Natural killer cell (primary cell): ENCODE data around the gene KAZN. TPM values are rescaled to one million over a fixed set of nuclear protein-coding genes. Genes with fewer than 3 reads are reported as not detected.

Experiments used
- ATAC-seq, 3 donors: fragments of 150-1000 bp in 2 of 3; fragments of 200-7000 bp in 1 of 3; cut with Tn5 transposase; 1 replicate in 1 of 3; 2 replicates in 2 of 3; pipeline ENCODE4 v1.10.0; 2021; ENCODE audit warnings: mild to moderate bottlenecking in 2 of 3, moderate library complexity in 2 of 3
- DNase-seq, 2 donors: peaks; one replicate each; pipeline versions ENCODE4 v3.0.0 to v3.0.0-alpha.2; 2013 to 2021; ENCODE audit warnings: mixed read lengths in 1 of 2
- H3K27ac ChIP-seq: one replicate; pipeline ENCODE4 v1.5.1; 2013; ENCODE audit warnings: mild to moderate bottlenecking, low read length
- H3K27me3 ChIP-seq: one replicate; pipeline ENCODE4 v1.6.1; 2013; ENCODE audit warnings: low read length; ENCODE audit not compliant: control insufficient read depth, insufficient read depth
- H3K36me3 ChIP-seq: one replicate; pipeline ENCODE4 v1.6.1; 2013; ENCODE audit warnings: low read length; ENCODE audit not compliant: control insufficient read depth, insufficient read depth
- H3K4me1 ChIP-seq: one replicate; pipeline ENCODE4 v1.6.1; 2013; ENCODE audit warnings: low read length; ENCODE audit not compliant: control insufficient read depth, insufficient read depth
- H3K4me3 ChIP-seq: one replicate; pipeline ENCODE4 v1.5.1; 2013; ENCODE audit warnings: low read length
- H3K9me3 ChIP-seq: one replicate; pipeline ENCODE4 v1.6.1; 2013; ENCODE audit warnings: low read length; ENCODE audit not compliant: control insufficient read depth, insufficient read depth
- H3K27ac Mint-ChIP-seq, 2 donors: one replicate each; pipeline ENCODE4 v1.8.0; 2022; ENCODE audit warnings: mild to moderate bottlenecking in 2 of 2, mixed read lengths in 2 of 2, moderate library complexity in 1 of 2
- H3K27me3 Mint-ChIP-seq, 2 donors: one replicate each; pipeline ENCODE4 v1.8.0; 2022; ENCODE audit warnings: low read depth in 2 of 2, mixed read lengths in 2 of 2
- H3K36me3 Mint-ChIP-seq: one replicate; pipeline ENCODE4 v1.8.0; 2022; ENCODE audit warnings: mixed read lengths
- H3K4me1 Mint-ChIP-seq, 2 donors: one replicate each; pipeline ENCODE4 v1.8.0; 2022; ENCODE audit warnings: mixed read lengths in 2 of 2
- H3K4me3 Mint-ChIP-seq: one replicate; pipeline ENCODE4 v1.8.0; 2022; ENCODE audit warnings: mild to moderate bottlenecking, moderate library complexity, mixed read lengths
- H3K9me3 Mint-ChIP-seq, 2 donors: one replicate each; pipeline ENCODE4 v1.8.0; 2022; ENCODE audit warnings: mixed read lengths in 2 of 2
- CTCF ChIP-seq: fragments of 200-600 bp; IDR thresholded peaks from one replicate; pipeline ENCODE4 v1.8.0; 2022; ENCODE audit warnings: antibody characterized with exemption
- WGBS: methylation state at CpG from one replicate; pipeline ENCODE4 v1.1.7; 2013; ENCODE audit warnings: missing lambda C conversion rate; ENCODE audit not compliant: insufficient coverage; 5-methylcytosine and 5-hydroxymethylcytosine counted together
- intact Hi-C: fragments of 100-400 bp; cut with micrococcal nuclease; formaldehyde crosslinking; loops from one replicate; pipeline ENCODE4 v1.14.2; 2022
- total RNA-seq, 4 donors: library from RNA; stranded (reverse); fragments of 120-200 nt in 1 of 4; gene quantifications; one replicate each; pipeline versions ENCODE4 v1.2.3 to v1.2.4, GENCODE V29; 2013 to 2022

Gene KAZN
- total RNA-seq, 3 donors from 2014 or later (not counting 1 experiment from before 2014, with no cell fraction given): 1.2 to 2.0 (median 1.7) TPM

GRCh38 chr1:14635421-14635820 lies 36.9 kb downstream of the KAZN start:
- Mint-ChIP-seq H3K4me3 (no peak overlapping the region), H3K27ac (no peak overlapping the region), H3K36me3 (no peaks in the 10 kb centered on the region), H3K9me3 (no peaks in the 10 kb centered on the region), H3K27me3 (peaks cover 6 to 7% of the 10 kb centered on the region in 2 donors), H3K4me1 (no peaks in the 10 kb centered on the region)
- intact Hi-C loops: no loop called here
- DNase-seq (no peak), ATAC-seq (no peak)
- no peaks in the 10 kb centered on the region for H3K27me3 ChIP-seq
- WGBS: 92% methylated on average over 9 of the region's 9 CpGs
- H3K36me3 ChIP-seq: no peaks in the 10 kb centered on the region
- no peak overlapping the region for H3K27ac ChIP-seq
- no peak for TF ChIP-seq CTCF
- H3K9me3 ChIP-seq: no peaks in the 10 kb centered on the region
- H3K4me1 ChIP-seq: no peaks in the 10 kb centered on the region
- H3K4me3 ChIP-seq: no peak overlapping the region

- Histone ChIP-seq H3K27me3 (no peaks in the 10 kb centered on the region), H3K36me3 (no peaks in the 10 kb centered on the region), H3K9me3 (no peaks in the 10 kb centered on the region), H3K27ac (no peak overlapping the region), H3K4me1 (no peaks in the 10 kb centered on the region), H3K4me3 (no peak overlapping the region)
- DNase-seq (no peak), ATAC-seq (no peak)
- no peak for TF ChIP-seq CTCF
- H3K36me3 Mint-ChIP-seq: no peaks in the 10 kb centered on the region
- no peak overlapping the region for H3K27ac Mint-ChIP-seq
- H3K27me3 Mint-ChIP-seq: peaks cover 7 to 15% of the 10 kb centered on the region in 2 donors
- H3K4me3 Mint-ChIP-seq: no peak overlapping the region
- no peaks in the 10 kb centered on the region for H3K9me3 Mint-ChIP-seq
- 74% methylated on average over 7 of the region's 9 CpGs for WGBS
- intact Hi-C loops: no loop called here
- no peaks in the 10 kb centered on the region for H3K4me1 Mint-ChIP-seq
Observed at GRCh38 chr1:14636897-14637632, 38.6 kb downstream of the KAZN start.

GRCh38 chr1:14639291-14640050 lies 41.0 kb downstream of the KAZN start:
- no peaks in the 10 kb centered on the region for H3K36me3 ChIP-seq
- H3K4me3 ChIP-seq: no peak overlapping the region
- 83% methylated on average over 15 of the region's 15 CpGs for WGBS
- H3K4me1 Mint-ChIP-seq: no peaks in the 10 kb centered on the region
- no peaks in the 10 kb centered on the region for H3K36me3 Mint-ChIP-seq
- peaks cover 7 to 13% of the 10 kb centered on the region in 2 donors for H3K27me3 Mint-ChIP-seq
- no peak overlapping the region for H3K4me3 Mint-ChIP-seq
- H3K9me3 ChIP-seq: no peaks in the 10 kb centered on the region
- no peaks in the 10 kb centered on the region for H3K27me3 ChIP-seq
- no peaks in the 10 kb centered on the region for H3K9me3 Mint-ChIP-seq
- TF ChIP-seq CTCF: no peak
- H3K4me1 ChIP-seq: no peaks in the 10 kb centered on the region
- intact Hi-C loops: no loop called here
- ATAC-seq (no peak), DNase-seq (no peak)
- no peak overlapping the region for H3K27ac ChIP-seq
- no peak overlapping the region for H3K27ac Mint-ChIP-seq
